Measurements from ENCODE around the gene ERBB4.

Gene ERBB4

DNA sequence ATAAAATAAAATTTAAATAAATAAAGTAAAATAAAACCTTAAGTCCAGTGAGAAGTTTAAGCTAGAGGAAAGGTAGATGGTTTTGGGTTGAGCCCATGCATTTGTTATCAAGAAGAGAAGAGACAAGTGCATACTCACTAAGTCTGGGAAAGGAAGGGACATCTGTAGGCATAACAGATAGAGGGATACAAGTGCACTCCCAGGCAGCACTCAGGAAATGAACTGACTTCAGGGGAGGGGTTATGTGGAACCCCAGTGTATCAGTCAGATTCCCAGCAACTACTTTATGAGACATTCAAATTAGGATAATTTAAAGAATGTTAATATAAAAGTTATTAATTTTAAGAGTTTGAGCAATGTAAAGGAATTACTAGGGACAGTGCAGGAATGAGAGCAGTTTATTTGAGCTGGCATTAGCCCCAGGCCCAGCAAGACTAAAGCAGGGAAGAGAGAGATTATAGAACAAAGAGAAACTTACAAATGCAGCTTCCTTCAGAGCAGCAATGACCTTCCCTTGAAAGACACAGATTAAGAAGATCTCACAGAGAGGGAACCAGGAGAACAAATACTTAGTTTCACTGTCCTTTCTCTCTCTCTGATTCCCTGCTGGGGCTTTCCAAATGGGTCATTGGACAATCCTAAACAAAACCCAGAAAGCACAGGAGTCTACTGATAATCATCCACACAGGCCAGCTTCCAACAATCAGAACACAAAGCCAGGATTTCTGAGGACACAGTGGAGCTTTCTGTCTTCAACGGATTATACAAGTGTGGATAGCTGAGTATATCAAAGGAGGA lies 109.7 kb downstream of the ERBB4 start:
- DNase-seq (ENCODE audit: low read depth in 2 of 2) = no peak

DNA sequence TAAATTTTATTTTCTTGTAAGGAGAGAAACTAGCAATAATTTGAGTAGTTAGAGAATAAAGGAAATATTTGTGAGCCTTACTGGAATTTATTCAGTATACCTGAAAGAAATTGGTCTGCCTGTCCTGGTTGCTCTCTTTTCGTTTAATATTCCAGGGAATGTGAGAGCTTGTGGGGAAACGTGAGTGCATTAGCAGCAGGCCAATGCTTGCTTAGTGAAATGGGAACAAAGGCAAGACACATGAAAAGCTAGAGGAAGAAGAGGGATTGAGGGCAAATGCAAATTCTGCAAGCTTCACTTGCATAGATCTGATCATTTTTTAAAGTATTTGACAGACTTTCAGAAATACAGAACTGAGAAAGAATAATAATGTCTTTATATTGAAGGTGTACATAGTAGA lies 111.0 kb downstream of the ERBB4 start:
- no peak for DNase-seq (ENCODE audit: low read depth in 2 of 2)

DNA sequence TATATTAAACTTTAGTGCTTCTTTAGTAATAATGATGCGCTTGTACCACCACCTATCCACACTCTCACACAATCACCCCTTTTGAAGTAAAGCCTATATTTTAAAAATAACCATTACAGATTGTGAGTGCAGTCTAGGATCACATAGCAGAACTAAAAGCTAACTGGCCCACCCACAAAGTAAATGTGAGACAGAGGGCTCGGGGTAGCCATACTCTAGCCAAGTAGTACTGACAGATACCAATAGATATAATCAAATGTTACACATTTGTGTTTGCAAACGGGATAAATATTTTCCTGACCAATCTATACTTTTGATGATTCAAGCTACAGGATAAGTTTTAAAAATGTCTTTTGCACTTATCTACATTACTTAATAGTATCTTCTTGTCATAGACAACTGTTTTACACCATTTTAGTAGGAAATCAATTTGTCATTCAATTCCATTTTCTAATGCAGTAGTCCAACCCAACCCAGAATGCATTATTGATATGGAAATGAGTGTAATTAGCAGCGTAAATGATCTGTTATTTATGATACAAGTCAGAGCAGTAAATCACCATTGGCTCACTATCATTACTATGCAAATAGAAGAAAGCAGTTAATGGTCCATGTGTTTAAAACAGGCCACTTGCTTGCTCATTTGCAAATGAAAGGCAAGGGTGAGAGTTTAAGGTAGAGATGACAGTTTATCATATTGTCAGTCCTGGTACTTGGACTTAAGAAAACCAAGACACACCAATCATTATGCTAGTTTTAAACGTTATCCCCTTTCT lies 111.8 kb downstream of the ERBB4 start:
- no peak for DNase-seq (ENCODE audit: low read depth in 2 of 2)

DNA sequence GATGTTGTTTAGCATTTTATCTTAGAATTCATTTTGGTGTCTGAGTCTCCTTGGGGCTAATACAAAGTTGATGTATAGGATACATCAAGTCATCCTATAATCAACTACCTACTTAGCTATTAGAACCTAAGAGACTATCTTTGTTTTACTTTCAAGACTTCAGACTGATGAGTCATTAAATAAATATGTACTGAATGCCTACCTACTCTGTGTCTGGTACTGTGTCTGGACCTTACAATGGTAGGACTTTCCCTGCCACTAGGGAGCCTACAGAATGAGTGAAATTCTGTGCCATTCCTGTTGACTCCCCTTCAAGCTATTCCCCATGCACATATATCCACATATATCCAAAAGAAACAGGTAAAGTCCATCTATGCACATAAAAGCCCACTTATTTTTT lies 114.5 kb downstream of the ERBB4 start:
- DNase-seq (ENCODE audit: low read depth in 2 of 2) = no peak

DNA sequence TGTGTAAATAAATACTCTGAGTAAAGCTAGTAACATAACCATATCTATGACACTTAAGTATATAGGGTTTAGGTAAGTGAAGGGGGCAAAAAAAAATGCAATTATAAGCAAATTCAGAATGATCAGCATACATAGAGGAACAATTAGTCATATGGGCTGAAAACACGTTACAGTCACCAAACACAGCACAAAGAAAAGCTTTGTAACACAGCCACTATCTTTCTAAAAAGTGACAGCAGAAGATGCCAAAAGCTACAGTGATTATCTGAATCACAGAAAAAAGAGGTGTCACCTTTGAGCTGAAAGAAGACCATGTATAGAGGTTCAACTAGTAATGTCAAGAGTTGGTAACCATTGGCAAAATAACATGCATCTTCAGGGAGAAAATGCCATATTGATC lies 115.5 kb downstream of the ERBB4 start:
- DNase-seq (ENCODE audit: low read depth in 2 of 2) = no peak

DNA sequence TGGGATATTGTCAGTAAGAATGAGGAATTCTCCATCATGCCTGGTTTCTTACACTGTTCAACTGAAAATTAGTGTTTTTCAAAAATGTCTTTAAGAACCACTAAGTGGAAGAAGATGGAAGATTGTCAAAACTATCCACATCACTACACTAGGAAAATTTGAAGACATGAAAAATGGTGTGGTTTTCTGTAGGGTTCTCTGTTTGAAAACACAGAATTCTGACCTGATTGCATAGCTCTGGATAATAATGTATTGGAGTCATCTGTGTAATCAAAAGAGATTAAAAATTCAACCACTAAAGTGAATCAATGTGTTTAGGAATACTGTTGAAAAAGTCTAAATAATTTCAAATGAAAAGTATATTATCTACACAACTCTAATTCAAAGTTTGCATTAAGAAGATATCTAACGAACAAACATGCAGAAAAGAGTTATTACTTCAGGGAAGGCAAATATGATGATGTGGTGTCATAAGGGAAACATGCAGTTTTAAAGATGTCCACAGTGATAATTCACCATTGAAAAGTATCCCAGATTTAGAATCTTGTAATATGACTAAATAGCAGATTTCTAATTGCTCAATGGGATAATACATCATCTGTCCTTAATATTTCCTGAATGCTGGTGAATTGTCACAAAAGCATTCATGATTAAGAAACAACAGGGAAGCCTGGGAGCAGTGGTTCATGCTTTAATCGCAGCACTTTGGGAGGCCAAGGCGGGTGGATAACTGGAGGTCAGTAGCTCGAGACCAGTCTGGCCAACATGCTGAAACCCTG lies 116.9 kb downstream of the ERBB4 start:
- DNase-seq (ENCODE audit: low read depth in 2 of 2) = no peak

DNA sequence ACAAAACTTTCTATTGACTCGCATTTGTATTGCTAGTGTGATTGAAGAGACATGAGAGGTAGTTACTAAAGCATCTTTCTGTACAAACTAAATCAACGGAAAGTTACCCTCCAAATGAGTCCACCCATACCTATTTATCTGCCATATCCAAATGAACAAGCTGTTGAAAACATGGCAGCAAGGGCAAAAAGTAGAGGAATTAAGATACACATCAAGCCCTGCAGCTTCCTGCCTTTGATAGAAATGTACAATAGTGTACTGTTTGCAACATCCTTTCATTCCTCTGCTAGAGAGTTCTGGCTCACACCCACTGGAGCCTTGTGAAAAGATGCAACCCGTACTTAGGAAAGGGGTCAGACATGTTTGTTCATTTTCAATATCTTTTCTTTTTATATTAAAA lies 122.5 kb downstream of the ERBB4 start:
- no peak for DNase-seq (ENCODE audit: low read depth in 2 of 2)

DNA sequence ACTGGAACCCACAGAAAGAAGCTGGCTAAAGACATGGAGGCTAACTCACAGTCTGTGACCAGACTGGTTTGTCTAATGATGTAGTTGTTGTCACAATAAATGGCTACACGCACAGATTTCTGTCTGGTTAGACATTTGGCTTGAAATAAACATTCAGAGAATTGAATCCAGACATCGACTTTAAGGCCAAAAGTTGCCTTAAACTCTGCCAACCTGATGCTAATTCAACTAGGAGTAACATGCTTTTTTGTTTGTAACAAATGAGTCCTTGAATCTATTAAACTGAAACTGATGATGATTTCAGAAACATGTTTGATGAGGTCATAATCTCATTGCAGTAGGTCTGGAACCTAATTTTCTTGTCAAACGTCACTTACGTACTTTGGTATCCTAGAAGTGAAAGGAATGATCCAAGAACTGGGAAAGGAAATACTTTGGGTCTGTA lies 123.8 kb downstream of the ERBB4 start:
- no peak for DNase-seq (ENCODE audit: low read depth in 2 of 2)

DNA sequence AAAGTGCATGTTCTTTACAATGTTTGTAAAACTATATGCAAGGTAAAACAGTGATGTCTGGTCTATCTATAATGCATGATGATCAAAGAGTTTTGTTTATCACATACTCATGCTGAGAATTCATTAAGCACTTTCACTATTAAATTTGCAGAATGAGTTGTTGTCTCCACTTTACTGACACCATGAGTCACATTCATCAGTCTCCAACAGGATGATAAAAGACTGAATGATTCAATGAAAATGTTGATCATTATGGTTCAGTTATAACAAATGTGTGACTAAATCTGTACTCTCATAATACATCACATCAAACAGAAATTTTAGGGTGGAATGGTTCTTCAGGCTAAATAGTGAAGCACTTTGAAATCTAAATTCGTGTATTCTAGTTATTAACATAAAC lies 129.0 kb downstream of the ERBB4 start:
- DNase-seq (ENCODE audit: low read depth in 2 of 2) = no peak

DNA sequence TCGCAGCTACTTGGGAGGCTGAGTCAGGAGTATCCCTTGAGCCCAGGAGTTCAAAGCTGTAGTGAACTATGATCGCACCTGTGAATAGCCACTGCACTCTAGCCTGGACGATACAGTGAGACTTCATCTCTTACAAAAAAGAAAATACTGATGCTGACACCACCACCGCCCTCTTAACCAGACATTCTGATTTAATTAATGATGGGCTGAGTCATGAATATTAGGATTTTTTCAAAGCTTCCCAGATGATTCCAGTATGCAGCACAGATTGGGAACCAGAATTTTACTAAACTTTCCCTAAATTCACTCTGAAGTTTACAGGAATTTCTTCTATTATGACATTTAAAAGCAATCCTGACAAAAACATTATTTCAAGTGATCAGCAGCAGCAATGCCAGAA lies 130.1 kb downstream of the ERBB4 start:
- DNase-seq (ENCODE audit: low read depth in 2 of 2) = no peak

DNA sequence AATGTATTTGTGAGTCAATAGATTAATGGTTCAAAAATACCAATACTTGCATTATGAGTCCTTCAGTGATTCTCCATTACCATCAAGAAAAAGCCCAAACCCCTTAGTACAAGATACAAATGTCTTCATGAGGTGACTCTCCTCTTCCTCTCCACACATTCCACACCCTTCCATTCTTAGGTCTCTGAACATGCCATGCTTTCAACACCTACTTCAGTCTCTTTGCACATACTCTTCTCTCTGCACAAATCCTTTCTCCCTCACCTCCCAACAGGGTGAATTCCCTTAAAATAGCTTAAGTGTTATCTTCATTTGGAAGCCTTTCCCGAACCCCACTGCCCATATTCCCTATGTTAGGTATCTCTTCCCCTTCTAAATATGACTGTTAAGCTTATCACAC lies 131.9 kb downstream of the ERBB4 start:
- no peak for DNase-seq (ENCODE audit: low read depth in 2 of 2)

DNA sequence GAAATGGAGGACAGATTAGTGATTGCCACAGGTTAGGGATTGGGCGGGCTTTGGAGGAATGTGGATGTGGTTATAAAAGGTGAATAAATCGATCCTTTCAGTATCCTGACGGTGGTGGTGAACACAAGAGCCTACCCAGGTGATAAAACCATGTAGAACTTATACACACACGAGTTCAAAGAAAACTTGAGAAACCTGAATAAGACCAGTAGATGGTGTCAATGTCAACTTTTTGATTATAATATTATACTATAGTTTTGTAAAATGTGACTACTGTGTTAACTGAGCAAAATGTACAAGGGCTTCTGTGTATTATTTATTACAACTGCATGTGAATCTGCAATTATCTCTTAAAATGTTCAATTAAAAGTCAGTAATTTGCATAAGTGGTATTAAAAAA lies 136.3 kb downstream of the ERBB4 start:
- no peak for DNase-seq (ENCODE audit: low read depth in 2 of 2)

DNA sequence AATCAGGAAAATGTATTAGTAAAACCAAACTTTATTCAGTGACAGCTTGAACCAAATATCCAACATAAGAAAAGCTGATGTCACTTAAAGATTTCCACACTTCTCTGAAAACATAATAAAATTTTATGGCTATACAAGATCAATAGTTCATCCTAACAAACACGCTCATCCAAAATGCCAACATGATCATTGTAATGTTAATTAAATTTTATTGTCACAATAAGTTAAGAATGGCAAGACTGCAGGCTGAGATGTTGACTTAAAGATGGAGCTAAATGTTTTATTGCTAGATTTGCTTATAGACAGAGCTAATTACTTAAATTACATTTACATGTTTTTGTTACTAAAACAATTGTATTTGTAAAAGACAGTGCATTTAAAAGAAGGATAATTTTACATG lies 140.3 kb downstream of the ERBB4 start:
- no peak for DNase-seq (ENCODE audit: low read depth in 2 of 2)

DNA sequence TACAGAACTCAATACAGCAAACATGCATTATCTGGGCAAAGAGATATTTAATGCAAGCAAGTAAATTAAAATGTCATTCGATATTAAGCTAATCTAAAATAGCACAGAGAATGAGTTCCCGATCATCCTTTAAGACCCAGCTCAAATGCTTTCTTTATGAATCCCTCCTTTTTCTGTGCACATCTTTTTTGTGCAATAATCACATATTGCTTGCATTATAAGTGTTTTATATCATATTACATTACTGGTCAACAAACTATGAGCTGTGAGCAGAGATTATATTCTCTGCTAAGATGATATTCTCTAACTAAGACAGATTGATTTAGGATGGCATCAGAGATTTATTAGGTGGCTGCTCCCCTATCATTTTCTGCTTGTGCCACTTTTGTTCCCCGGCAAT lies 146.1 kb downstream of the ERBB4 start:
- DNase-seq (ENCODE audit: low read depth in 2 of 2) = no peak

DNA sequence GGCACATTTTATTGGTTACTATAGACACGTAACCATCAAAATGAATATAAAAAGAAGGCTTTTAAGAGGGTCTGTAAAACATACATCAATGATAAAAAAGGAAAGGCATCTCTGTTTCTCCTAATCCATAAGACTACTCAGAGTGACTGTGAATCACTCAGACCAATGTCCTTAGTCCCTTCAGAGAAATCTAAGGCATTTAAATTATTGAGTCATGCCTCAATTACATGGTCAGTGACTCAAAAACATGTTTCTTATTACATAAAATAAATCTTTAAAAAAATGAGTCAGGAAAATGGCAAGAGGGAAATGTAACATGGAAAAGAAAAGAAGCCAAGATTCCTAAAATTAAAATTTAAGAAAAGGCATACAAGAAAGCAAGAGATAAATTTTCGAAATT lies 146.6 kb downstream of the ERBB4 start:
- DNase-seq (ENCODE audit: low read depth in 2 of 2) = no peak

DNA sequence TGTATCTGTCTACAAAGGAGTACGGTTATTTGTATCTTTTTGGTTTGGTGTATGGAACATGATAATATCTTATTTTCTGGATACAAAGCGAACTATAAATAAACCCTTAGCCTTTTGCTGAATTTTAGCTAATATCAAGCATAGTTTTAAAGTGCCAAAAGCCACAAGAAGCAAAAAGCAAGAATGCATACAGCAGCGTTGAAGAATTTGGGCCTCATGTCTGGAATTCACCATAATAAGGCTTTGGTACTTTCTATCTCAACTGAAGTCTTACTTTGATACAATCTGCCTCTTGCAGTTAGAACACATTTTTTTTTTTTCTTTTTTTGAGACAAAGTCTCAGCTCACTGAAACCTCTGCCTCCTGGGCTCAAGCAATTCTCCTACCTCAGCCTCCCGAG lies 151.5 kb downstream of the ERBB4 start:
- no peak for DNase-seq (ENCODE audit: low read depth in 2 of 2)

DNA sequence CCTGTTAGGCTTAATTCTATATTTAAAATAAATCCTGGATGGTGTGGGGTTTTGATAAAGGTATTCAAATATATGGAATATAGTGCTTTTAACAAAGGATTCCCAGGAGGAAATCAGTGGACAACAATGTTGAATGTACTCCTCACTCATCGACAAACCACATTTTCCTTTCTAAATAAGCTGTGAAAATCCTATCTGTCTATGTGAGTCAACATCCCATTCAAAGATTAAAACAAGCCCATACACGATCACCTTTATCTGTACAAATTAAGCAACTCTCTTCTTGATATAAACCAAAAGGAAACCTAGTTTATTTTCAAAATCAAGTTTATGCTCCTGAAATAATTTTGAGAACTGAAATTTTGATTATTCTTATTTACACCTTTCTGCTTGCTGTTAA lies 153.4 kb downstream of the ERBB4 start:
- no peak for DNase-seq (ENCODE audit: low read depth in 2 of 2)

DNA sequence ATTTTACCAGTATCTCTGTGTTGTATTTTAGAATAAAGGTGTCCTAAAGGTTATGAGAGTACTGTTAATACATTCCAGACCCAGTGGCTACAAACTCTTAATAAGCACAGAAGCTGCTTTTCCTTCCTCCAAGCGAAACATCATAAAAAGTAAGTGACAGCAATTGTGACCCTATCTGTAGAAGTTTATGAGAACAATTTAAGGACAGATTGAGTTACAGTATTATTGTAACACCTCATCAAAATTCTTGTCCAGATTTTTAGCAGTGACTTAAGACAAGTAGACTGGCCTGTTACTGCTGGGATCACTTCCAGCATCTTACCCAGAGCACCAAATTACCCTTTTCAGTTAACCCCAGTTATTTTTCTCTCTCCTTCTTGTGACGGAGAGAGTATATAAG lies 154.6 kb downstream of the ERBB4 start:
- DNase-seq (ENCODE audit: low read depth in 2 of 2) = no peak

DNA sequence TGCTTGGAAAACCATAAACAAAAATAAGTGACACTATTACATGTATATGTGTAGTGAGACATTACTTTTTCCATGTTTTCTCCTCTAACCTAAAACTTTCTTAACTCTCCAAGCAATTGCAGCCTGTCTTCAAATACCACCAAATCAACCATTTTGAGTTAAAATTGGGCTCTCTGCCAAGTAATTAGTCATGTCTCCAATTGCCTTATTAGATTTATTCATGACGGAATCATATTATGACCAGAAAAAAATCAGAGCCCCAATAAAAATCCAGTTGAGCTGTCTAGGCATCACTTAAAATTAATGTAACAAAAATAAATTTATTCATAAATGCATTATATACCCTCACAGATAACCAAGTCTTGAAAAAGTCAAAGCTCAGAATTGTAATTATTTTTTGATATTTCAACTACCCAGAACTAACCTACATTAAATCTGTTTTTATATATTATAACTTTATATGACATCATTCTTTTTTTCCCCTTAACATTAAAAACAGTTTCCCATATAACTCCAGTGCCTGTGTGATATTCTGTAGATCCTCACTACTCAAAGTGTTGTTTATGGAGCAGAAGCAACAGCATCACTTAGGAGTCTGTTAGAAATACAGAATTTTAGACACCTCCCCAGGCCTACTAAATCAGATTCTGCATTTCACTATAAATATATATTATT lies 157.0 kb downstream of the ERBB4 start:
- no peak for DNase-seq (ENCODE audit: low read depth in 2 of 2)

DNA sequence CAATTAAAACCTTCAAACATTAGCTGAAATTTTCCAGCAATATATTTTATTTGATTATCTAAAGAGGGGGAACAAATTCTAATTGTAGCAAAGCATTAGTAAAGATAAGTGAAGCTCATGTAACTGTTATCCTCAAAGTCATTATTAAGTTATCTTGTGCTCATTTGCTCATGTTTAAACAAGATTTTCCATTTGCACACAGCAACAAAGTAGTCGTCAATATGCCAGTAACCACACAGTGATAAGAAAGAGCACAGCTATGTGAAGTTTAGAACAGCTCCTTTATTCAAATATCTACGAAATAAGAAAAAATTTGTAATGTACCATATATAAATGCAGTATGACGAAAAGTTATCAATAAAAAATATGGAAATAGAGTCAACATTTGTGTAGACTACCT lies 159.5 kb downstream of the ERBB4 start:
- DNase-seq (ENCODE audit: low read depth in 2 of 2) = no peak

DNA sequence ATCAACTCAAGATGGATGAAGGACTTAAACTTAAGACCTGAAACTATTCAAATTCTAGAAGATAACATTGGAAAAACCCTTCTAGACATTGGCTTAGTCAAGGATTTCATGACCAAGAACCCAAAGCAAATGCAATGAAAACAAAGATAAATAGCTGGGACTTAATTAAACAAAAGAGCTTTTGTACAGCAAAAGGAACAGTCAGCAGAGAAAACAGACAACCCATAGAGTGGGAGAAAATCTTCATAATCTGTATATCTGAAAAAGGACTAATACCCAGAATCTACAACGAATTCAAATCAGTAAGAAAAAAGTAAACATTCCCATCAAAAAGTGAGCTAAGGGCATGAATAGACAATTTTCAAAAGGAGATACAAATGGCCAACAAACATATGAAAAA lies 171.2 kb downstream of the ERBB4 start:
- no peak for DNase-seq (ENCODE audit: low read depth in 2 of 2)

Measured in stimulated activated CD8-positive, alpha-beta memory T cell treated with anti-CD3 and anti-CD28 coated beads, Interleukin-15, amount 100 ng/mL, for 4 hours (primary cell).